NCI-H2171 treated with DMSO at 0.1 percent for 48 hours (cell line): ENCODE data around the gene SLC12A8.
"Not testable (repeated sequence)": the region's sequence is repeated elsewhere in the genome, so short reads cannot be mapped to it uniquely, and the experiment has no call there.

Source experiments
- DNase-seq: peaks from one replicate; lab custom pipeline; 2025; lab: John Stamatoyannopoulos, UW

The SLC12A8 gene

DNA sequence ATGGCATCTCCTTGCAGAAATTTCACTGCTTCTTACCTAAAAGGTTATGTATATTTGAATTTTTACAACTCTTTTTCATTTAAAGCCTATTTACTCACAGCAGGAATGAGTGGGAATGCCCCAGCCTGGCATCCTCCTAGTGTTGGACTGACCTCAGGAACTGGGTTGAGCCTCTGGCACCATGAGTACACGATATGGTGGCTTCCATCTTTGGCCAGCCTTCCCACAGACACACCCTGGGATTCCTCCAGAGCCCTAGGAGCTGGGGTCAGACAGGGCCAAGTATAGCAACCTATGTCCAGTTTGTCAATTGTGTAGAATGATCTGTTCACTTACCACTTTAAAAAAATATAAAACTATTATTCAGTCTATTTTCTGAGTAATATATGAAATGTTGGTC is 99.6 kb downstream of the SLC12A8 start:
- DNase-seq = no peak

DNA sequence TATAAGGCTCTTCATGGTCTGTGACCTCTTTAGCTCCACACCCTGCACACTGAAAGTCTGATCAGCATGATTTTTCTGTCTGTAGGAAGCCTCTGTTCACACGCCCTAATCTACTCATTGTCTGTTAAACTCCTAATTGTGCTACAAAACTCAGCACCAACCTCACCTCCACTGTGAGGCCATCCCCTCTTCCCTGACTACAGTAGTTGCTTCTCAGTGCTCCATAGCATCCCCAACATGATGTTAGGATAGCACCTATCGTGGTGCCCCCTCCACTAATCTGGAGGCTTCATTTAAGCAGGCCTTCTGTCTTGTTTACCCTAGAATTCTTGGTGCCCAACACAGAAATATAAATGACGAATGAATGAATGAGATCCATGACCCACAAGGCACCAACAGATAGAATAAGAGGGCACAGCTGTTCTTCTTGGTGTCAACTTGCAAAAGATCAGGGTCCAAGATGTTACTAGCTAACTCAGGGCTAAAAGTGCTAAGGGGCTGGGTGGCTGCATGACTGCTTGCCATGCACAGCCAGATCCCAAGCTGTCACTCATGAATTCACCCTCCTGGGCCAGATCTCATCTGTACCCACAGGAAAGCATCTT is 101.6 kb downstream of the SLC12A8 start:
- DNase-seq = no peak

DNA sequence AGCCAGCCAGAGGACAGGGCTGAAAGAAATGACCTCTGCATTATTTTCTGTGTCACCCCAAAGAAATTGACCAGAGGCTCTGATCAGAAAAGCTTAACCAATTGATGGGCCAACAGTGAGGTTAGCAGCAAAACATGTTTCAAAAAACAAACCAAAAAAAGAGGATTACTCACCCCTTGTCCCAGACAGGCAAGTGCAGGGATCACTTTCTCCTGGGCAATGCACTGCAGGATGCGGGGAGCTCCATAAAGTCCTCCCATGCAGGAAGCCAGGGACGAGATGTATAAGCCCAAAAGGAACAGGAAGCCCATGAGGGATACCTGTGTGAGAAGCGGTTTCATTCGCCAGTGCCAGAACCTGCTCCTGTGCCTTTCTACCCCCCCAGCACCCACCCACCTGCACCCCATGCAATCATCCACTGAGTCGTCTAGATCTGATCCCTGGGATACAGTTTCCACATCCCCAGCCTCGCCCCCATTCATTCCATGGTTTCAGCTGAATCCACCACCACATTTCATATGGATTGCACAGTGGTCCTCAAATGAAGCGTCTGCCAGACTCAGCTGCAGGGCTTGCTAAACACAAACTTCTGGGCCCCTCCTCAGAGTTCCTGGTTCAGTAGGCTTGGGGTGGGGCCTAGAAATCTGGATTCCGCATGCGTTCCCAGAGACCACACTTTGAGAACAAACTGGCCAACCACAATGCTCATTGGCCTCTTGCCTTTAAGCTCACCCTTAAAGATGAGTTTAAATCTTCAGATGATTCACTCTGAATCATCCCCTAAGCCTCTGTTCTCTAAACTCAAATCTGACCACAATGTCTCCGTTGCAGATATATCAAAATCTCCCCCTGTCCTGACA is 102.3 kb downstream of the SLC12A8 start:
- no peak for DNase-seq

DNA sequence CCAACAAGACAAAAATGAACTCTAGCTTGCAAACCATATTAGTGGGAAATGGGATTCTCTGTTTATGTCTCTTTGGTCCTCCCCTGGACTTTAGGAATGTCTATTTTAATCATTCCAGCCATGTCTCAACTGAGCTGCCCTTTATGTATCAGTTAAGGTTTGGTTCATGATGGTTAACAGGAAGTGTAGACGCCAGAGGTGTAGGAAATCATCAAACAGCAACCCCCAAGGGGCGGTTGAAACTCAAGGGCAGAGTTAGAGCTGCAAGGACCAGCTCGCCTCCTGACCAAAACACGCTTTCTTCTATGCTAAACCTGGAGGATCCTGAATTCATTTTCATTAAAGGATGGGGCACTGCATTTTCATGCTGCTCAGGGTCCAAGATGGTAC is 103.0 kb downstream of the SLC12A8 start:
- no peak for DNase-seq

DNA sequence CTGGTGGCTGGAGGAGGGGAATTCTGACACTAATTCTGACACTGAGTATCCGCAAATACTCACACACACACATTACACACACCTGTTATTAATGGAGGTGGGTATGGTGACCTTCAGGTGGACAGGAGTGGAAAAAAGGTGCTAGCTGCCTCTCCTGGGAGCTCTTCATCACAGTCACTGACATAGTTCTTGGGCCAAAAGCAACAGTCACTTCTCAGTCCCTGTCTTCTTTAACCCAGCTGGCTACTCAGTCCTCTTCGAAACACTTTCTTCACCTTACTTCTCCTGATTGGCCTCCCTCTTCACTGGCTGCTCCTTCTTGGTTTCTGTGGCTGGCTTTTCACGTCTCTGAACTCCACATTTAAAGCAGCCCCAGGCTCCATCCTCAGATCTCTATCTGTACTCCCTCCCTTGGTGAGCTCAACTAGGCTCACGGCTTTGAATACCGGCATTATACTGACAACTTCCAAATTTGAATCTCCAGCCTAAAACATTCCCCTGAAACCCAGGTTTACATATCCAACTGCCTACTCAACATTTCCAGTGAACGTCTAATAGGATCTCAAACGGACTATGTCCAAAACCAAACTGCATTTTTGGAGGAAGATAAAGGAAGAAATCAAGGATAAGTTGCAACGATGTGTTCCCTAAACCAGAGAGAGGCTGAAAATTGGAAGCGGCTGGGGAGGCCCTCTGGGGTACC is 103.6 kb downstream of the SLC12A8 start:
- DNase-seq = no peak

DNA sequence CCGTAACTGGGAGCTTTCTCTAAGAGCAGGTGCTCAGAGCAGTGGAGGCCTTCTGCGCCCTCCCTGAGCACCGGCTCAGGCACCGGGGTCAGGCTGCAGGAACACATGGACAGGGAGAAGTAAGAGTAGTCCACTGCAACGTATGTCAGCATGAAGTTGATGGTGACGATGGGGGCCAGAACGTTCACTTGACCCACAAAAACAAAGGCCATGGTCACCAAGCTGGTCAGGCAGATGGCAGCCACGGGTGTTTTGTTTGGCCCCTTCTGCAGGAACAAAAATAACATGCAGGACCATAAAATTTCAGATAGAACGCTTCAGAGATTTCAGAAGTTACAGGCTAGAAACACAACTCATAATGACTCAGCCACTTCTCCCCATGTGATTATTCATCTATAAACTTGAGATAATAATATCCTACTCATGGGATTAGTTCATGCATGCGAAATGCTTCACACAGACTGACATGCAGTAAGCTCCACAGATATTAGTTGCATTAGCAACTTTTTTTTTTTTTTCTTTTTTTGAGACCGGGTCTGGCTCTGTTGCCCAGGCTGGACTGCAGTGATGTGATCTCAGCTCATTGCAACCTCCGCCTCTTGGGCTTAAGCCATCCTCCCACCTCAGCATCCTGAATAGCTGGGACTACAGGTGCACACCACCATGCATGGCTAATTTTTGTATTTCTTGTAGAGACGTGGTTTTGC is 104.5 kb downstream of the SLC12A8 start:
- DNase-seq = no peak

DNA sequence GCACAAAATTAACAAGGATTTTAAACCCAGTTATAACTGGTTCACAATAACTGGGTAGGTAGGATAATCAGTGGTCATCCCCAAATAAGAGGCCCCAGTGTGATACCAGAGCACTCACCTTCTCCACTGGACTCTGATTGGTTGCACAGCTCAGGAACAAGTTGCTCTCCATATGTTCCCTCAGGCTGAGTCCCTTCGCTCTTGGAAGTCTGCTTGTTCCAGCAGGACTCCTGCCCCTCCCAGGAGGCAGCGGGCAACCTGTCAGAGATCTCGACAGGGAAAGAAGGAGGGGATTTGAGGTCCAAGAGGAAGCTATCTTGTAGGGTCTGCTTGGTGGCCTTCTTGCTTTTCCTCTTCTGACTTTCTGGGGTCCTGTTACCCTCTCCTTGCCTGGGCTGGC is 105.2 kb downstream of the SLC12A8 start:
- peak; percentile 21 for DNase-seq

DNA sequence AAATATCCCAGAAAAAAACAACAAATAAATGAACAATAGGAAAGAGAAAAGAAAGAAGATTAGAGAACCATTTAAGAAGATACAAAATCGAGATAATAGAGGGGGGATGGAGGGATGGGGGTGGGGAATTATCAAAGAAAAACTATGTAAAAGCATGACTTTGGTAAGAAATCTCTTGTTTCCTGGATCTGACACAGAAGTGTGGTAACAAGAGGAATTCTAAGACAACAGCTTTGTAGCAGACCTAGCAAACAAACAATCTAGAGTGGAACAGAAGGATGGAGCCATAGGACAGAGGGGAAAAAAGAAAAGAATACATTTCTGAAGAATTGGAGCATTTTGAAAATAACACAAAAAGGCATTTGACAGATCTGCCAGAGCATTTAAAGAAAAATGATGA is 107.4 kb downstream of the SLC12A8 start:
- no peak for DNase-seq

DNA sequence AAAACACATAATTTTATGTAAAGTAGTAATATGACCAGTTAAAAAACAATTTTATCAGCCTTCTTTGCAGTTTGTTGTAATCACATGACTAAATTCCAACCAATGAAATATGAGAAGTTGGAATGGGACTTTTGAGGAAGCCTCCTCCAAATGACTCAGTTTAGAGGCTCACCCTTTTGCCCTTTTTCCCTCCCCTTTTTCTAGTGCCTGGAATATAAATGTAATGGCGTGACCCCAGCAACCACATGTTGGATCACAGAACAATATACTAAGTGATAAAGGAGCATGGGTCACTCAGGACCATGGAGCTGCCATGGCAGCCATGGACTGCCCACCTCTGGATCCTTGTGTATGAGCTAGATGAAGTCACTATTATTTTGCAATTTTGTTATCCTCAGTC is 107.9 kb downstream of the SLC12A8 start:
- no peak for DNase-seq

DNA sequence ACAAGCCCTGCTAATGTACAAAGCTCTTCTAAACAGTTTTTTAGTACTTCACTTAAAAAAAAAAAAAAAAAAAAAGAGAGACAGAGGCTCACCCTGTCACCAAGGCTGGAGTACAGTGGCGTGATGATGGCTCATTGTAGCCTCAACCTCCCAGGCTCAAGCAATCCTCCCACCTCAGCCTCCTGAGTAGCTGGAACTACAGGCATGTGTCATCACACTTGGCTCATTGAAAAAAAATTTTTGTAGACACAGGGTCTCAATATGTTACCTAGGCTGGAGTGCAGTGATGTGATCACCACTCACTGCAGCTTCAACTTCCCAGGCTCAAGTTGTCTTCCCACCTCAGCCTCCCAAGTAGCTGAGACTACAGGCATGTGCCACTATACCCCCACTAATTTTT is 109.1 kb downstream of the SLC12A8 start:
- no peak for DNase-seq

DNA sequence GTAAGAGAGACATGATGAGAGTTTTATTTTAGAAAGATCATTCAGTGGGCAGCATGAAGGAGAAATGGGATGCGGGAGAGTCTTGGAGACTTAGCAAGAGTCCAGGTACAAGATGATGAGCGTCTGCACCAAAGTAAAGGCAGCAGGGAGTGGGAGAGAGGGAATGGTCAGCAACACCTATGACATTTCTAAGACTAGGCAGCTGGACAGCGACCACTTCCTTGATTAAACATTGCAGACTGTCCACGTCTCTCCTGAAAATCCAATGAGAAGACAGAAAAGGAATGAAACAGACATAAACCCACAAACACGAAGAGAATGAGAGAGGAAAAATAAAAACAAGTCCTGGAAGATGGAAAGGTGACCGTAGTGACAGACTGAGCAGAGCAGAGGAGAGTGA is 110.1 kb downstream of the SLC12A8 start:
- no peak for DNase-seq

DNA sequence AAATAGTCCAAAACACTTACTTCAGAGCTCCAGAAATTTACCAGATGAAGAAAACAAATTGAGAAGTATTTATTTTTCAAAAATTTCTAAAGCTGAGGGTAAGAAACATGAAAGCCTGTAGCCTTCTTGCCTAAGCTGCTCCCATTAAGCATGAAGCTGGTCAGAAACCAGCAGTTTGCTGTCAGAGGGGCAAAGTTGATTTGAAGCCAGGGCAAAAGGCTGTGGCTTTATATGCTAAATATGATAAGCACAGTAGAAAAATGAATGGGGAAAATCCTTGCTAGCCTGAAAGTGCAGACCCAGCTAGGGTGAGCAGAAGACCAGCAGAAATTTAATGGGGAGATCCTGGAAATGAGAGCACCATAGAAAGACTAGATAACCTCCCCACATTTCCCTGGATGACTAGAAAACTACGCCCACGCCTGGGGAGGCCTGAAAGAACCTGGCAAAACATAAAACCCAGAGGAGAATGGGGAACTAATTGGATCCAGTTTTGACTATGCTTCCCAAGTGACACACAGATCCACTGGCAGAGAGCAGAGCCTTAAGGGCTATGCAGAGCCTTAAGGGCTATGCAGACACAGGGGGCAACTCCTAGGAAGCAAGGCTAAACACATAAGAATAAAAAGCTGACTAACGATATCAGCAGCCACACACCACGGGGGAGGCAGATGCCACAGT is 113.8 kb downstream of the SLC12A8 start:
- no peak for DNase-seq

DNA sequence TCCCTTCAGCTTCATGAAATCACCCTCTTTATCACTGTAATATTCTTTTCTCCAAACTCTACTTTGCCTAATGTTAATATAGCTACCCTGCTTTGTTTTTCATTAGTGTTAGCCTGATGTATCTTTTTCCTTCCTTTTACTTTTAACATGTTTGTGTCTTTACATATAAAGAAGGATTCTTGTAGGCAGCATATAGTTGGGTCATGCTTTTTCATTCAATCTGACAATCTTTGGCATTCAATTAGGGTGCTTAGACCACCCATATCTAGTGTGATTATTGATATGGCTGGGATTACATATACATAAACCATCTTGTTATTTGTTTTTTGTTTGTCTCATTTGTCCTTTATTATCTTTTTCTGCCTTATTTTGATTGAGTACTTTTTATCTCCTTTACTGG is 121.9 kb downstream of the SLC12A8 start:
- DNase-seq = no peak

DNA sequence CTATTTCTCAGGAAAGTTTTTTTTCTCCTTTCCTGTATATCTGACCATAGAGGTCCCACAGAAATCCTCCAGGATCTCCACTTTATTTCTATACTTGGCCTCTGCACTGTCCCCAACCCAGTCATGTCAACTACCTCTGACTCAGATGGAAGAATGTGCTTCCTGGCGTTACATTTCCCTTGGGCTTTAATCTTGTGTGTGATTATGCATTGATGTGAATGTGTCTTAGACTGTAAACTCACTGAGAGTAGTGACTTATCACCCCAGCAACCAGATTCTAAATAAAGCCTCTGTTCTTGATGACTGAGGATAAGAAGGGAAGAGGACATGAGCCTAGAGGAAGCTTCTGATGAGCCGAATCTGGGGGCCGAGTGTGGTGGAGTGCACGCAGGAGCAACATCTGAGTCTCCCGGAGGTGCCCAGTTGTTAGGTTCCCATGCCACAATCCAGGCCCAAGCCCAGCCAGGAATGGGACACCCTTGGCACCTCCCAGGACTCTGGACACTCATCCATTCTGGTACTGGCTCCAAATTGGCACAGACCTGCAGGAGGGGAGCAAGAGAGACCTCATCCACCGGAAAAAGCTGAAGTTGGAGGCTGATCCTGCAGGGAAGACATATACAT is 124.7 kb downstream of the SLC12A8 start:
- no peak for DNase-seq

DNA sequence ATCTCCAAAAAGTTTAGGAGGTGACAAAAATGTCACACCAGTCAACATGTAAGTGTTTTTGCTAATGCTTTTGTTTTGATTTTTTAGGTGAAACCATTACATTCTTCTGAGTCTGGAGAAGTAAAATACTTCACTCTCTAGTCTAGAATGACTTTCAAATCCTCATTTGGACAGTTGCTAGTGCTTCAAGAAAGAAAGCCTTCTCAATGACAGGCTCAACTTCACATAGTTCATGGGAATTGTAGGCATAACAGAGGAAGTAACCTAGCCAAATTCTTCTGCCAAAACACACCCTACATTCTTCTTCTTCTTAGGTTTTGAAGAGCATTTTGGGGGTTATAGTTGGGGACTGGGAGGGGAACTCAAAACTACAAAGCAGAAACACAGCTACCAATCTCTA is 127.4 kb downstream of the SLC12A8 start:
- DNase-seq = no peak

DNA sequence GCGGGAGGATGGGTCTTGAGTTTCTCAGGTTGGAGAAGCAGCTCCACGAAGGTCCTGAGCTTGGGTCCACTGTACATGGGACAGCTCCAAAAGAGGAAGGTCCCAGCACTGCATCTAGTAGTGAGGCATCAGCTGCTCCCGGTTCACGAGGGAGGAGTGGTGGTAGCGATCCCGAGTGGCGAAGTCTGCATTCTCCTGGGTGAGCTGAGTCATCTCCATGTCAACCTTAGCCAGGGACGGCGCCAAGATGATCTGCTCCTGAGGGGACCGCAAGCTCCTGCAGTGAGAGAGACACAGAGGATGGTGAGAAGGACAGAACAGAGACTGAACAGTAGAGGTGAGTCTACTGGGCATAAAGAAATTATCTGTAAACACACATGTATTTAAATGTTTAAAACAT is 128.8 kb downstream of the SLC12A8 start:
- DNase-seq = no peak

DNA sequence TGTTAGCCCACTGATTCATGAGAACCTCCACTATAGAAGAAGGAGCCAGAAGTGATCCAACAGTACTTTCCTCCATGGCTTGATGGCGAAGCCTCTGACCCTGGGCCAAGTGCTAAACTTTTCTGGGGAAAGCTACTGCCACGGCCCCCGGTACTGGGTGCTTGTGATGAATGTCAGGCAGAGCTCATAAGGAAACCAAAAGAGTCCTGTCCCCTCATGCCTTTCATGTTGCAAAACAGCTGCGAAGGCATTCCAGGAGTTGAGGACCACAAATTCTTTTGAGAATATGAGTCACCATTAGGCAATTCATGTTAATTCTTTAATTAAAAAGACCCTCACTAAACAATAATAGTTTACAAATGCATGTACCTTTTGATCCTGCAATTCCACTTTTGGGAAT is 130.2 kb downstream of the SLC12A8 start:
- DNase-seq = not testable (repeated sequence)

DNA sequence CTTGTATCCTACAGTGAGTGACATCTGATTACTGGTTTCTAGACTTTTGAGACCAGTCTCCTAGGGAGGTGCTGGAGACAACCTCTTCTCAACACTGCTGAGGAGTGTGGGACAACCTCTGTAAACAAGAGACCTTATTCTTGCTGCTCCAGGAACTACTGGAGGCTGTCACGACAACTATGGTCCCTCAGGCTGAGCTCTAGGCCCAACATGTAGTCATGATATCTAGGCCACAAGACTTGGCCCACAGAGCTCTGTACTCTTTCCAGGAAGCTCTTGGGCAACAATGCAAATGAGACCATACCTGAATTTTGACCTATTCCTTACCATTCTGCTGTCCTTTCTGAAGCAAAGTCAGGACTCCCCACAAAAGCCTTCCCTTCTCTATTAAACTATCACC is 132.5 kb downstream of the SLC12A8 start:
- DNase-seq = no peak

DNA sequence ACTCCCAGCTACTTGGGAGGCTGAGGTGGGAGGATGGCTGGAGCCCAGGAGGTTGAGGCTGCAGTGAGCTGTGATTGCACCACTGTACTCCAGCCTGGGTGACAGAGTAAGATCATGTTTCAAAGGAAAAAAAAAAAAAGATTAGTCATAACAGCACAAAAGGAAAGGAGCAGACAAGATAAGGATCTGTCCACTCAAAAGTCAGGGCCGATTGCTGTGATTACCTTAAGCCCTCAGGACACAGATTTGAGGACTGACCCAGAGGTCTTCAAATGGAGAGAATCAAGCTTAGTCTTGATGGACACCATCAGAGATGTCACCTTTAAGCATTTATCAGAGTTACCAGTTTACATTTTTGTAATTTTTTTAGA is 132.9 kb downstream of the SLC12A8 start:
- DNase-seq = peak; percentile 7

DNA sequence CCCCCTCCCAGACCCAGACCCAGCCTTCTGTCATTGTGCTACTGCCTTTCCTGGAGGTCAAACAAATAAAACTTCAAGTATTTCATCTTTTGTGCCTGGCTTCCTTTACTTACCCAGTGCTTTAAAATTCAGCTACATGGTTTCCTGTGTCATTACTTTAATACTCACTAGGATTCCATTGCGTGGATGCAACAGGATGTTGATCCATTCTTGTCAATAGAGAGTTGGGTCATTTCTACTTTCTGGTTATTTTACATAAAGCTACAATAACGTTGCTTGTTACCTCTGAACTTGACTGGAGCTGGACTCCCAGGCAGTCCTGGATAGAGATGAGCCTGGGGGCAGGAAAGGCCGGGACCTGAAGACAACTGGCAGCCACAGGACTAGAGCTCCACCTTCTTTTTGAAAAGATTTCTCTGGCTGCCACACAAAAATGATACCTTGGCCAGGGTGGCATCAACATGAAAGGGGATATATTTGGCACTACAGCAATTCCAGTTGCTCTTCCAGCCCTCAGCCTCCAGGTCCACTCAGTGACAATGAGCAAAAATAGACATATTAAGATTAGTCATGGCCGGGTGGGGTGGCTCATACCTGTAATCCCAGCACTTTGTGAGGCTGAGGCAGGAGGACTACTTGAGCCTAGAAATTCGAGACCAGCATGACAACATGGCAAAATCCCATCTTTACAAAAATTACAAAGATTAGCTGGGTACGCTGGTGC is 133.4 kb downstream of the SLC12A8 start:
- no peak for DNase-seq

DNA sequence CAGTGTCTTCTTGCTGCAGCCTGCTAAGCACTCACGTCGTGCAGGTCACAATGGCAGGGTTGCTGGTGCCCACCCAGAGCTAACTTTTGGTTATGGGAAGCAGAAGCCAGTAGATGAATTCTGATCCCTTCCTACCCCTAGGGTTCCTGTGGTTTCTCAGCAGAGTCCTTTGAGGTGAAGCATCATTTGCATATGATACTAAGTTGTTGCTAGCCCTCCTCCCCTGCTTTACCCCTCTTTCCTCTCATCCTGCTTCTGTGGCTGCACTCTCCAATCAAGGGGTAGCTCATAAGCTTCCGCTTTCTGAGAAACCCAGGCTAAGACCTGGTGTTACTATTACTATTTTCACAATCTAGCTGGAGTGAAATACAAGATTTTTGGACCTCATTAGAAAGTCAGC is 134.7 kb downstream of the SLC12A8 start:
- no peak for DNase-seq
